ENCODE results near the gene MRPL11.

The MRPL11 gene

GRCh38 chr11:66412110-66412509 is 26.5 kb downstream of the MRPL11 start:
- H3K27ac ChIP-seq, result no peak overlapping the region
- no peak for TF ChIP-seq CTCF (conservative IDR thresholded peaks at IDR 0.05)

- H3K27ac ChIP-seq, result no peak overlapping the region
- no peak for TF ChIP-seq CTCF (conservative IDR thresholded peaks at IDR 0.05)
Measured at GRCh38 chr11:66411323-66411722, 27.3 kb downstream of the MRPL11 start.

GRCh38 chr11:66410191-66410590 is 28.5 kb downstream of the MRPL11 start:
- no peak overlapping the region for H3K27ac ChIP-seq
- TF ChIP-seq CTCF (conservative IDR thresholded peaks at IDR 0.05), result no peak

- no peak overlapping the region for H3K27ac ChIP-seq
- no peak for TF ChIP-seq CTCF (conservative IDR thresholded peaks at IDR 0.05)
Measured at GRCh38 chr11:66409226-66409625, 29.4 kb downstream of the MRPL11 start.

- peak; percentile 100 for TF ChIP-seq CTCF (conservative IDR thresholded peaks at IDR 0.05)
- H3K27ac ChIP-seq, result no peak overlapping the region; the same call in 1 of the 2 replicates
Measured at GRCh38 chr11:66408488-66409214, 30.0 kb downstream of the MRPL11 start.

GRCh38 chr11:66407651-66408050 is 31.0 kb downstream of the MRPL11 start:
- TF ChIP-seq CTCF (conservative IDR thresholded peaks at IDR 0.05), result no peak
- no peak overlapping the region for H3K27ac ChIP-seq

DNA sequence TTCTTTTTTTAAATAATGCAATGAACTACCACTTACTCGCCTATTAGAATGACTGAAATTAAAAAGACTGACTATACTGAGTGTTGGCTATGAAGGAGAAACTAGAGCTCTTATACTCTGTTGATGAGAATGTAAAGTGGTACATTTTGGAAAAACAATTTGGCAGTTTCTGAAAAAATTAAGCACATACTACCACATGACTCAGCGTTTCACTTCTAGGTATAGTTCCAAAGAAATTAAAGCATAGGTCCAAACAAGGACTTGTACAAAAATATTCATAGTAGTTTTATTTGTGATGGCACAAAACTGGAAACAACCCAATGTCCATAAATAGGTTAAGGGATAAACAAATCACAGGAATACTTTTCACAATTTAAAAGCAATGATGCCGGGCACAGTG is 44.7 kb downstream of the MRPL11 start:
- TF ChIP-seq CTCF (conservative IDR thresholded peaks at IDR 0.05), result no peak
- H3K27ac ChIP-seq, result no peak overlapping the region

Data from VCaP (cell line).